ENCODE results near the gene STRA8. TPM values are rescaled to one million over a fixed set of nuclear protein-coding genes. Genes with fewer than 3 reads are reported as not detected.
"Not testable (repeated sequence)": the region's sequence is repeated elsewhere in the genome, so short reads cannot be mapped to it uniquely, and the experiment has no call there.

STRA8 gene
- total RNA-seq, 1 experiment from 2014 or later = not detected

DNA sequence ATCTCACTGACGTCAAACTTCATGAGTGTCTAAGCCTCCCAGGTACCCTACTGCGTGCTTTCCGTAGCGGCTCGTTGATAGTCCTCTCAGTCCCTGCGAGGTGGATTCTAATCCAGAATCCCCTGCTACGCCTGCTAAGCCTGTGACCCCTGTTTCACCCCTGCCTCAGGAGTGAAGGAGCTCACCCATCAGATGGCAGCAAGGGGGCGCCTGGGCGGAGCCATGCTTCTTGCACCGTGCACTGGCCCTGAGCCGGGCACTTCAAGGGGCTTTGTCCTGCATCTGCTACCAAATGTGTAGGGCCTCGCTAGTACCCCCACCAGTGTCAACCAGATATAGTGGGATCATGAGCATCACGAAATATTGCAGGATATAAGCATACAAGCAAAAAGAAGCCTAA is 918 bp upstream of the STRA8 start:
- Histone ChIP-seq H2BK120ac (ENCODE audit: low read depth, low read length, poor library complexity, severe bottlenecking) (no peak overlapping the region), H4K5ac (ENCODE audit: insufficient read length, low read depth, low read length) (no peak overlapping the region), H4K20me1 (ENCODE audit: control insufficient read depth, insufficient read depth, insufficient read length) (no peaks in the 10 kb centered on the region), H3K79me1 (ENCODE audit: insufficient read depth, low read depth, low read length, poor library complexity, severe bottlenecking) (no peaks in the 10 kb centered on the region), H4K8ac (replicated peaks; ENCODE audit: insufficient read length, low read depth, low read length) (no peak overlapping the region), H2AK5ac (ENCODE audit: insufficient read length, low read length) (no peak overlapping the region), H3K27ac (ENCODE audit: insufficient read length, low read depth, low read length) (no peak overlapping the region), H2AFZ (ENCODE audit: low read length) (no peak overlapping the region), H2BK20ac (ENCODE audit: low read depth, low read length, poor library complexity, severe bottlenecking) (no peak overlapping the region), H3K56ac (ENCODE audit: insufficient read length, low read depth, low read length) (no peak overlapping the region), H3T11ph (ENCODE audit: low read length) (no peak overlapping the region), H3K27me3 (ENCODE audit: insufficient read depth, low read length) (no peaks in the 10 kb centered on the region), H3K23me2 (ENCODE audit: insufficient read length, low read depth, low read length, poor library complexity, severe bottlenecking) (no peaks in the 10 kb centered on the region), H4K91ac (ENCODE audit: insufficient read length, low read depth, low read length) (no peak overlapping the region), H3K23ac (ENCODE audit: insufficient read length, low read depth, low read length) (no peak overlapping the region), H3K9me3 (ENCODE audit: control insufficient read depth, low read depth, low read length) (no peaks in the 10 kb centered on the region), H3K18ac (ENCODE audit: insufficient read length, low read depth, low read length) (no peak overlapping the region), H3K4me1 (ENCODE audit: insufficient read depth, low read length) (no peaks in the 10 kb centered on the region), H3K14ac (ENCODE audit: insufficient read depth, low read length) (no peak overlapping the region), H2BK12ac (ENCODE audit: insufficient read length, low read depth, low read length) (no peak overlapping the region), H3K4ac (ENCODE audit: low read depth, low read length) (no peak overlapping the region), H3K79me2 (ENCODE audit: insufficient read depth, low read length) (no peaks in the 10 kb centered on the region), H2BK15ac (ENCODE audit: low read depth, low read length) (no peak overlapping the region), H2BK5ac (ENCODE audit: insufficient read length, low read length) (no peak overlapping the region), H3K4me2 (ENCODE audit: insufficient read depth, insufficient read length, low read length) (no peak overlapping the region), H3K9ac (ENCODE audit: extremely low read depth, insufficient read length, low read length) (no peak overlapping the region)
- TF ChIP-seq, protein P1, sequence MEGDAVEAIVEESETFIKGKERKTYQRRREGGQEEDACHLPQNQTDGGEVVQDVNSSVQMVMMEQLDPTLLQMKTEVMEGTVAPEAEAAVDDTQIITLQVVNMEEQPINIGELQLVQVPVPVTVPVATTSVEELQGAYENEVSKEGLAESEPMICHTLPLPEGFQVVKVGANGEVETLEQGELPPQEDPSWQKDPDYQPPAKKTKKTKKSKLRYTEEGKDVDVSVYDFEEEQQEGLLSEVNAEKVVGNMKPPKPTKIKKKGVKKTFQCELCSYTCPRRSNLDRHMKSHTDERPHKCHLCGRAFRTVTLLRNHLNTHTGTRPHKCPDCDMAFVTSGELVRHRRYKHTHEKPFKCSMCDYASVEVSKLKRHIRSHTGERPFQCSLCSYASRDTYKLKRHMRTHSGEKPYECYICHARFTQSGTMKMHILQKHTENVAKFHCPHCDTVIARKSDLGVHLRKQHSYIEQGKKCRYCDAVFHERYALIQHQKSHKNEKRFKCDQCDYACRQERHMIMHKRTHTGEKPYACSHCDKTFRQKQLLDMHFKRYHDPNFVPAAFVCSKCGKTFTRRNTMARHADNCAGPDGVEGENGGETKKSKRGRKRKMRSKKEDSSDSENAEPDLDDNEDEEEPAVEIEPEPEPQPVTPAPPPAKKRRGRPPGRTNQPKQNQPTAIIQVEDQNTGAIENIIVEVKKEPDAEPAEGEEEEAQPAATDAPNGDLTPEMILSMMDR (conservative IDR thresholded peaks at IDR 0.05) = peak; percentile 68
- DNase-seq = peak; percentile 71
- Mint-ChIP-seq H3K4me1 (no peaks in the 10 kb centered on the region), H3K9me3 (no peaks in the 10 kb centered on the region), H3K27me3 (ENCODE audit: low read depth) (no peaks in the 10 kb centered on the region), H3K27ac (no peak overlapping the region), H3K36me3 (ENCODE audit: insufficient read depth in 1 of 3, low read depth in 3 of 3) (no peaks in the 10 kb centered on the region), H3K4me3 (no peak overlapping the region)
- WGBS (ENCODE audit: extremely low coverage, insufficient read length, low lambda C conversion rate) = no CpG with 5 or more reads among the region's 13 CpGs

DNA sequence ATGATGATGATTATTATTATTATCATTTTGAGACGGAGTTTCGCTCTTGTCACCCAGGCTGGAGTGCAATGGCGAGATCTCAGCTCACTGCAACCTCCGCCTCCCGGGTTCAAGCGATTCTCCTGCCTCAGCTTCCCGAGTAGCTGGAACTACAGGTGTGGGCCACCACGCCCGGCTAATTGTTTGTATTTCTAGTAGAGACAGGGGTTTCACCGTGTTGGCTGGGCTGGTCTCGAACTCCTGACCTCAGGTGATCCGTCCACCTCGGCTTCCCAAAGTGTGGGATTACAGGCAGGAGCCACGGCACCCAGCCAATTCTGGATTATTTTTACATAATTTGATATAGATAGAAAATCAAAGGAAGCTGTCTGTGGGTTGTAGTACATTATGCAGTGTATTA is 457 bp downstream of the STRA8 start:
- H2BK20ac ChIP-seq (ENCODE audit: low read depth, low read length, poor library complexity, severe bottlenecking); H3K9me3 ChIP-seq (ENCODE audit: control insufficient read depth, low read depth, low read length); H3K27ac Mint-ChIP-seq; H2BK15ac ChIP-seq (ENCODE audit: low read depth, low read length); H3K23ac ChIP-seq (ENCODE audit: insufficient read length, low read depth, low read length); H3K56ac ChIP-seq (ENCODE audit: insufficient read length, low read depth, low read length); H4K20me1 ChIP-seq (ENCODE audit: control insufficient read depth, insufficient read depth, insufficient read length); H3K9me3 Mint-ChIP-seq; H3K36me3 Mint-ChIP-seq (ENCODE audit: insufficient read depth in 1 of 3, low read depth in 3 of 3); H3K27me3 ChIP-seq (ENCODE audit: insufficient read depth, low read length); H3K4me3 Mint-ChIP-seq; H3T11ph ChIP-seq (ENCODE audit: low read length); H3K27ac ChIP-seq (ENCODE audit: insufficient read length, low read depth, low read length); H2BK120ac ChIP-seq (ENCODE audit: low read depth, low read length, poor library complexity, severe bottlenecking); H3K14ac ChIP-seq (ENCODE audit: insufficient read depth, low read length); H3K27me3 Mint-ChIP-seq (ENCODE audit: low read depth); H3K18ac ChIP-seq (ENCODE audit: insufficient read length, low read depth, low read length); H2AFZ ChIP-seq (ENCODE audit: low read length); H4K8ac ChIP-seq (replicated peaks; ENCODE audit: insufficient read length, low read depth, low read length); H2AK5ac ChIP-seq (ENCODE audit: insufficient read length, low read length); H3K79me1 ChIP-seq (ENCODE audit: insufficient read depth, low read depth, low read length, poor library complexity, severe bottlenecking); H2BK5ac ChIP-seq (ENCODE audit: insufficient read length, low read length); H3K4me1 ChIP-seq (ENCODE audit: insufficient read depth, low read length); H2BK12ac ChIP-seq (ENCODE audit: insufficient read length, low read depth, low read length); H3K4me1 Mint-ChIP-seq; H3K4me2 ChIP-seq (ENCODE audit: insufficient read depth, insufficient read length, low read length); H3K9ac ChIP-seq (ENCODE audit: extremely low read depth, insufficient read length, low read length); H4K91ac ChIP-seq (ENCODE audit: insufficient read length, low read depth, low read length); H3K4ac ChIP-seq (ENCODE audit: low read depth, low read length); H3K79me2 ChIP-seq (ENCODE audit: insufficient read depth, low read length); H4K5ac ChIP-seq (ENCODE audit: insufficient read length, low read depth, low read length); H3K23me2 ChIP-seq (ENCODE audit: insufficient read length, low read depth, low read length, poor library complexity, severe bottlenecking); DNase-seq: not testable (repeated sequence)
- no CpG with 5 or more reads among the region's 14 CpGs for WGBS (ENCODE audit: extremely low coverage, insufficient read length, low lambda C conversion rate)

Data from H9 (cell line).